Rectal smooth muscle tissue (tissue), 1 donor: ENCODE measurements around the gene RAP2A.

ENCODE experiments used
- H3K27ac ChIP-seq: one replicate; pipeline ENCODE4 v1.7.0; 2013; ENCODE audit warnings: low read depth, low read length, inconsistent platforms
- H3K27me3 ChIP-seq: one replicate; pipeline ENCODE4 v1.7.0; 2013; ENCODE audit warnings: low read length; ENCODE audit not compliant: control insufficient read depth, insufficient read depth
- H3K36me3 ChIP-seq: one replicate; pipeline ENCODE4 v1.7.0; 2013; ENCODE audit warnings: low read length; ENCODE audit not compliant: control insufficient read depth, insufficient read depth
- H3K4me1 ChIP-seq: one replicate; pipeline ENCODE4 v1.7.0; 2013; ENCODE audit warnings: low read length; ENCODE audit not compliant: control insufficient read depth, insufficient read depth
- H3K4me3 ChIP-seq: one replicate; pipeline ENCODE4 v1.7.0; 2013; ENCODE audit warnings: low read length
- H3K9ac ChIP-seq: one replicate; pipeline ENCODE4 v1.7.0; 2013; ENCODE audit warnings: low read length

RAP2A gene

GRCh38 chr13:97438856-97439595 lies 5.1 kb downstream of the RAP2A start:
- peaks cover 5% of the 10 kb centered on the region for H3K4me1 ChIP-seq
- H3K36me3 ChIP-seq: no peaks in the 10 kb centered on the region
- H3K9ac ChIP-seq: no peak overlapping the region
- no peaks in the 10 kb centered on the region for H3K27me3 ChIP-seq
- no peak overlapping the region for H3K27ac ChIP-seq
- no peak overlapping the region for H3K4me3 ChIP-seq

GRCh38 chr13:97440598-97441170 lies 6.7 kb downstream of the RAP2A start:
- H3K27me3 ChIP-seq: no peaks in the 10 kb centered on the region
- H3K36me3 ChIP-seq: no peaks in the 10 kb centered on the region
- no peak overlapping the region for H3K9ac ChIP-seq
- H3K27ac ChIP-seq: no peak overlapping the region
- H3K4me1 ChIP-seq: peaks cover 5% of the 10 kb centered on the region
- no peak overlapping the region for H3K4me3 ChIP-seq

- Histone ChIP-seq H3K27me3 (no peaks in the 10 kb centered on the region), H3K4me1 (peaks cover 5% of the 10 kb centered on the region), H3K4me3 (no peak overlapping the region), H3K36me3 (no peaks in the 10 kb centered on the region), H3K9ac (no peak overlapping the region), H3K27ac (no peak overlapping the region)
Observed at GRCh38 chr13:97441368-97441767, 7.4 kb downstream of the RAP2A start.

GRCh38 chr13:97445522-97446187 lies 11.7 kb downstream of the RAP2A start:
- Histone ChIP-seq H3K36me3 (no peaks in the 10 kb centered on the region), H3K27ac (no peak overlapping the region), H3K4me3 (no peak overlapping the region), H3K4me1 (no peaks in the 10 kb centered on the region), H3K27me3 (no peaks in the 10 kb centered on the region), H3K9ac (no peak overlapping the region)

DNA sequence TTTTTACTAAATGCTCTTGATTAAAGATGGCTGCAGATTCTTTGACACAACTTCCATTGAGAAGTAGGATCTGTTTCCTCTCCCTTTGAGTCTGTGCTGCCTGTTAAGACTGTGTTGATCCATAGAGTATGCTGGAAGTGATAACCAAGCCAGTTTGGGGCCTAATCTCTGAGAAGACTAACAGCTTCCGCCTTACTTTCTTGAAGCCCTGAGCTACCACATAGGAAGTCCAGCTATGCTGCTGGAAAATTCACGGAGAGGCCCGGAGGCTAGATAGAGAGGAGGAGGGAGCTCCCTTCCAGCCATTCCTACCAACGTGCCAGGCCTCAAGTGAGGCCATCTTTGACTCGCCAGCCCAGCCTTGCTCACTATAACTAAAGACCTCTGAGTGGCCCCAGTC lies 12.5 kb downstream of the RAP2A start:
- no peaks in the 10 kb centered on the region for H3K36me3 ChIP-seq
- no peak overlapping the region for H3K27ac ChIP-seq
- H3K4me1 ChIP-seq: no peaks in the 10 kb centered on the region
- no peaks in the 10 kb centered on the region for H3K27me3 ChIP-seq
- no peak overlapping the region for H3K4me3 ChIP-seq
- no peak overlapping the region for H3K9ac ChIP-seq

GRCh38 chr13:97448503-97449251 lies 14.7 kb downstream of the RAP2A start:
- no peak overlapping the region for H3K9ac ChIP-seq
- H3K4me3 ChIP-seq: no peak overlapping the region
- H3K27ac ChIP-seq: no peak overlapping the region

GRCh38 chr13:97454699-97455098 lies 20.7 kb downstream of the RAP2A start:
- H3K4me3 ChIP-seq: no peak overlapping the region
- no peaks in the 10 kb centered on the region for H3K4me1 ChIP-seq
- no peak overlapping the region for H3K27ac ChIP-seq
- no peaks in the 10 kb centered on the region for H3K27me3 ChIP-seq
- H3K9ac ChIP-seq: no peak overlapping the region
- no peaks in the 10 kb centered on the region for H3K36me3 ChIP-seq

More at GRCh38 chr13:97448503-97449251, 14.7 kb downstream of the RAP2A start:
- Histone ChIP-seq H3K36me3 (no peaks in the 10 kb centered on the region), H3K27me3 (no peaks in the 10 kb centered on the region), H3K4me1 (no peaks in the 10 kb centered on the region)

- no peak overlapping the region for H3K27ac ChIP-seq
- no peaks in the 10 kb centered on the region for H3K36me3 ChIP-seq
- H3K4me3 ChIP-seq: no peak overlapping the region
- H3K27me3 ChIP-seq: no peaks in the 10 kb centered on the region
- no peak overlapping the region for H3K9ac ChIP-seq
- no peaks in the 10 kb centered on the region for H3K4me1 ChIP-seq
Observed at GRCh38 chr13:97456047-97456446, 22.1 kb downstream of the RAP2A start.

DNA sequence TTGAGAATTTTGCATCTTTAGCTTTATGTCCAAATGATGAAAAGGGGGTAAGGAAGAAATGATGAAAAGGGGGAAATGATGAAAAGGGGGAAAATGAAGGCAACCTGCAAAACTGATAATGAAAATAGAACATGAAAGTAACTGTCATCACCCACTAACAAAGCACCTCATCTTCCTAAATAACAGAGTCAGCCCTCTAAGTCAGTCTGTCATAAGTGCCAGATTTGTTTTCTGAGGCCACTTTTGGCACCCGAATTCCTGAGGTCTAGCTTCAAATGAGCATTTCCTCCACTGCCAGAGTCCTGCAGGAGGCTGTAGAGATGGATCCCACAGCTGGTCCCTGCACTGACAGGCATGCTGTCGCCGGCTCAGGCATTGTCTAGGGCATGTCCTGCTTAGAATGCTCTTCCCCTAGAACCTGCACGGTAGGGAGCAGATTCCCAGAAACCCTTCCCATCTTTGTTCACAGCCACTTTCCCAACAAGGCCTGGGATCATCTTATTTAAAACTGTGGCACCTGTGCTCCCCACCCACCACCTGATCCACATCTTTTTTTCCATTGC lies 25.3 kb downstream of the RAP2A start:
- Histone ChIP-seq H3K4me1 (no peaks in the 10 kb centered on the region), H3K27me3 (no peaks in the 10 kb centered on the region), H3K27ac (no peak overlapping the region), H3K9ac (no peak overlapping the region), H3K4me3 (no peak overlapping the region), H3K36me3 (no peaks in the 10 kb centered on the region)

- H3K27me3 ChIP-seq: no peaks in the 10 kb centered on the region
- no peaks in the 10 kb centered on the region for H3K4me1 ChIP-seq
Observed at GRCh38 chr13:97460004-97460775, 26.2 kb downstream of the RAP2A start.

DNA sequence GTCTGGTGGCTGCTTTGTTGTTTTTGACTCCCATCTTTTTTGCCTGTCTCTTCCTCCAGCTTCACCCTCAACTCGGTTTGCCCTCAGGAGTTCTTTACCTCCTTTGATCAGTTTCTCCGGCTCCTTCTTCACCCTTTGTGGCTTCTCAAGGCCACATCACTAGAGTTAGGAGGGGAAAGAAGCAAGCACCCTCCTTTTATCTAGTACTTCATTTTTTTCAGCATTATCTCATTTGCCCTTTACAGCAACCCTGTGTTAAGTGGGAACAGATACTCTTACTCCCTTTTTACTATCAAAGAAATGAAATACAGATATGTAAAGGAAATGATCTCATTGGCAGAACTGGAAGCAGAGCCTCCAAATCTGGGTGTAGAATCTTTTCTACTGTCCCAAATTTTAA lies 26.9 kb downstream of the RAP2A start:
- no peaks in the 10 kb centered on the region for H3K27me3 ChIP-seq
- no peak overlapping the region for H3K9ac ChIP-seq
- no peaks in the 10 kb centered on the region for H3K4me1 ChIP-seq
- no peak overlapping the region for H3K4me3 ChIP-seq
- no peaks in the 10 kb centered on the region for H3K36me3 ChIP-seq
- H3K27ac ChIP-seq: no peak overlapping the region

More at GRCh38 chr13:97460004-97460775, 26.2 kb downstream of the RAP2A start:
- Histone ChIP-seq H3K27ac (no peak overlapping the region), H3K9ac (no peak overlapping the region), H3K4me3 (no peak overlapping the region), H3K36me3 (no peaks in the 10 kb centered on the region)
